22Rv1 (cell line): Measurements from ENCODE around the gene CDK14.

ENCODE experiments used
- H3K27ac ChIP-seq: fragments of 450-650 bp; 2 replicates; pipeline ENCODE4 v1.5.1; 2017
- CTCF ChIP-seq: fragments of 450-650 bp; IDR thresholded peaks from 2 replicates; pipeline ENCODE4 v1.5.1; 2017; ENCODE audit warnings: mild to moderate bottlenecking
- ZFX ChIP-seq: fragments of 450-650 bp; IDR thresholded peaks from 2 replicates; pipeline ENCODE4 v1.6.1; 2017; ENCODE audit warnings: antibody characterized with exemption, borderline replicate concordance

CDK14 gene

GRCh38 chr7:90773269-90773668 lies 177.1 kb downstream of the CDK14 start:
- TF ChIP-seq ZFX: no peak
- no peak for TF ChIP-seq CTCF
- H3K27ac ChIP-seq: no peak overlapping the region

GRCh38 chr7:90774706-90775105 lies 178.6 kb downstream of the CDK14 start:
- no peak for TF ChIP-seq ZFX
- TF ChIP-seq CTCF: no peak
- H3K27ac ChIP-seq: no peak overlapping the region

GRCh38 chr7:90775383-90775965 lies 179.4 kb downstream of the CDK14 start:
- TF ChIP-seq ZFX: no peak
- no peak for TF ChIP-seq CTCF
- no peak overlapping the region for H3K27ac ChIP-seq

GRCh38 chr7:90777041-90777440 lies 180.9 kb downstream of the CDK14 start:
- no peak for TF ChIP-seq CTCF
- H3K27ac ChIP-seq: no peak overlapping the region

- no peak overlapping the region for H3K27ac ChIP-seq
- TF ChIP-seq ZFX: no peak
- no peak for TF ChIP-seq CTCF
Measured at GRCh38 chr7:90777465-90777864, 181.3 kb downstream of the CDK14 start.

- TF ChIP-seq ZFX (no peak), CTCF (no peak)
- no peak overlapping the region for H3K27ac ChIP-seq
Measured at GRCh38 chr7:90777886-90778285, 181.8 kb downstream of the CDK14 start.

- no peak for TF ChIP-seq CTCF
- TF ChIP-seq ZFX: no peak
- H3K27ac ChIP-seq: no peak overlapping the region
Measured at GRCh38 chr7:90788052-90788451, 191.9 kb downstream of the CDK14 start.
